ENCODE data around the gene RAB40A.
"Not testable (repeated sequence)": the region's sequence is repeated elsewhere in the genome, so short reads cannot be mapped to it uniquely, and the experiment has no call there.

Gene RAB40A

GRCh38 chrX:103460001-103460755 lies 59.1 kb downstream of the RAB40A start:
- DNase-seq, result not testable (repeated sequence)

GRCh38 chrX:103453655-103454054 lies 65.6 kb downstream of the RAB40A start:
- peak; percentile 21 for DNase-seq
